B cell (primary cell): Measurements from ENCODE around the gene UNC13D. TPM values are rescaled to one million over a fixed set of nuclear protein-coding genes. Genes with fewer than 3 reads are reported as not detected.

Source experiments
- ATAC-seq: fragments of 200-7000 bp; cut with Tn5 transposase; one replicate; pipeline ENCODE4 v1.10.0; 2021; ENCODE audit warnings: low read depth, mild to moderate bottlenecking, moderate number of reproducible peaks, moderate library complexity
- CTCF ChIA-PET: fragments of 350-600 bp; sonication (Branson Sonifier 250); formaldehyde crosslinking; loops from one replicate; lab custom pipeline; 2021; ENCODE audit warnings: antibody characterized with exemption, inconsistent platforms; lab: Charles Lee
- POLR2A ChIA-PET: fragments of 350-600 bp; sonication (Branson Sonifier 250); formaldehyde crosslinking; loops from one replicate; lab custom pipeline; 2021; ENCODE audit warnings: antibody characterized with exemption; lab: Charles Lee
- DNase-seq: peaks from one replicate; pipeline ENCODE4 v3.0.0; 2013
- H2AFZ ChIP-seq: 2 replicates; pipeline ENCODE4 v1.6.1; 2012; ENCODE audit warnings: mild to moderate bottlenecking, low read depth, low read length; ENCODE audit not compliant: insufficient read depth, poor library complexity, severe bottlenecking
- H3K27ac ChIP-seq, 2 donors: 1 replicate in 1 of 2; 2 replicates in 1 of 2; pipeline ENCODE4 v1.5.1; 2012 to 2013; ENCODE audit warnings: low read length in 2 of 2, mild to moderate bottlenecking in 2 of 2, moderate library complexity in 1 of 2
- H3K27me3 ChIP-seq, 4 experiments: fragments of 200-600 bp in 1 of 4; sonication (generic) in 1 of 4; replicated peaks in 1 of 4; 1 replicate in 2 of 4; 2 replicates in 2 of 4; pipeline versions ENCODE4 v1.6.1 to v1.7.0; 2013 to 2016; ENCODE audit warnings: low read length in 3 of 4, mild to moderate bottlenecking in 2 of 4, mixed read lengths in 1 of 4, moderate library complexity in 1 of 4; ENCODE audit not compliant: insufficient read depth in 4 of 4, control insufficient read depth in 3 of 4; ENCODE audit errors: control extremely low read depth in 1 of 4
- H3K36me3 ChIP-seq, 2 experiments: replicated peaks in 1 of 2; 1 replicate in 1 of 2; 2 replicates in 1 of 2; pipeline versions ENCODE4 v1.6.1 to v1.7.1; 2013; ENCODE audit warnings: low read length in 1 of 2; ENCODE audit not compliant: insufficient read depth in 2 of 2, control insufficient read depth in 1 of 2; ENCODE audit errors: control extremely low read depth in 1 of 2, extremely low read depth in 1 of 2
- H3K4me1 ChIP-seq, 2 donors: fragments of 200-600 bp in 1 of 2; sonication (generic) in 1 of 2; 1 replicate in 1 of 2; 2 replicates in 1 of 2; pipeline versions ENCODE4 v1.5.1 to v1.6.1; 2013 to 2017; ENCODE audit warnings: low read length in 2 of 2; ENCODE audit not compliant: control insufficient read depth in 2 of 2, insufficient read depth in 2 of 2
- H3K4me2 ChIP-seq: replicated peaks from 2 replicates; pipeline ENCODE3; 2012; ENCODE audit warnings: mild to moderate bottlenecking, low read depth, low read length; ENCODE audit not compliant: poor library complexity, severe bottlenecking
- H3K4me3 ChIP-seq, 5 experiments: fragments of 200-600 bp in 1 of 5; sonication (generic) in 1 of 5; 1 replicate in 3 of 5; 2 replicates in 2 of 5; pipeline versions ENCODE4 v1.5.1 to v1.7.0; 2011 to 2016; ENCODE audit warnings: low read length in 4 of 5, mild to moderate bottlenecking in 4 of 5, low read depth in 2 of 5, control low read depth in 1 of 5, moderate library complexity in 1 of 5; ENCODE audit not compliant: insufficient read depth in 1 of 5; ENCODE audit errors: control extremely low read depth in 1 of 5, extremely low read depth in 1 of 5
- H3K79me2 ChIP-seq: fragments of 200-600 bp; sonication (generic); one replicate; pipeline ENCODE4 v1.6.0; 2016; ENCODE audit warnings: low read length; ENCODE audit not compliant: control insufficient read depth, insufficient read depth
- H3K9ac ChIP-seq: fragments of 200-600 bp; sonication (generic); 2 replicates; pipeline ENCODE4 v1.6.1; 2017; ENCODE audit warnings: mild to moderate bottlenecking, low read length, moderate library complexity
- H3K9me3 ChIP-seq, 3 donors: one replicate each; pipeline versions ENCODE4 v1.6.1 to v1.7.1; 2013; ENCODE audit warnings: low read length in 2 of 3; ENCODE audit not compliant: control insufficient read depth in 2 of 3, insufficient read depth in 1 of 3; ENCODE audit errors: control extremely low read depth in 1 of 3
- H4K20me1 ChIP-seq: 2 replicates; pipeline ENCODE4 v1.6.0; 2012; ENCODE audit warnings: mild to moderate bottlenecking, low read length; ENCODE audit not compliant: insufficient read depth, control insufficient read depth, poor library complexity, severe bottlenecking
- H3K27ac Mint-ChIP-seq: one replicate; pipeline ENCODE4 v1.8.0; 2021; ENCODE audit warnings: mixed read lengths
- H3K27me3 Mint-ChIP-seq: one replicate; pipeline ENCODE4 v1.8.0; 2021; ENCODE audit warnings: mixed read lengths
- H3K4me1 Mint-ChIP-seq: one replicate; pipeline ENCODE4 v1.8.0; 2021; ENCODE audit warnings: mixed read lengths
- H3K4me3 Mint-ChIP-seq: one replicate; pipeline ENCODE4 v1.8.0; 2021; ENCODE audit warnings: mixed read lengths
- H3K9me3 Mint-ChIP-seq: one replicate; pipeline ENCODE4 v1.8.0; 2022; ENCODE audit warnings: mixed read lengths; ENCODE audit not compliant: insufficient read depth
- CTCF ChIP-seq: fragments of 200-600 bp; IDR thresholded peaks from one replicate; pipeline ENCODE4 v1.8.0; 2022; ENCODE audit warnings: antibody characterized with exemption, mild to moderate bottlenecking
- EZH2 ChIP-seq: IDR thresholded peaks from 2 replicates; pipeline ENCODE4 v1.6.1; 2012; ENCODE audit warnings: borderline replicate concordance, low read depth, mild to moderate bottlenecking, moderate library complexity, low read length; ENCODE audit not compliant: insufficient read depth, poor library complexity, severe bottlenecking
- WGBS: methylation state at CpG from one replicate; pipeline ENCODE4 v1.1.5; 2013; ENCODE audit warnings: missing lambda C conversion rate; ENCODE audit not compliant: insufficient coverage; 5-methylcytosine and 5-hydroxymethylcytosine counted together
- intact Hi-C: fragments of 100-400 bp; cut with micrococcal nuclease; formaldehyde crosslinking; loops from one replicate; pipeline ENCODE4 v1.10.0; 2022
- polyA minus RNA-seq: library from RNA; depleted of rRNA, polyadenylated mRNA; stranded (reverse); fragments of >200 nt; gene quantifications from 2 replicates; pipeline ENCODE4 v1.2.3, GENCODE V29; 2012
- polyA plus RNA-seq: library from polyadenylated mRNA; depleted of rRNA; stranded (reverse); fragments of >200 nt; gene quantifications from 2 replicates; pipeline ENCODE4 v1.2.3, GENCODE V29; 2012
- total RNA-seq, 2 donors: library from RNA; stranded (reverse); fragments of 120-200 nt in 1 of 2; gene quantifications; 1 replicate in 1 of 2; 2 replicates in 1 of 2; pipeline versions ENCODE4 v1.2.3 to v1.2.4, GENCODE V29; 2013 to 2022

Gene UNC13D
- total RNA-seq (107 and 114 TPM in 2 replicates), polyA plus RNA-seq (78.2 and 101 TPM in 2 replicates), polyA minus RNA-seq (71.1 and 116 TPM in 2 replicates)
- 44.1 TPM for total RNA-seq (2013)

GRCh38 chr17:75843577-75844529 is at the start of gene UNC13D:
TSS of gene UNC13D (minus strand) at chr17:75844404. CDS start at chr17:75844337, 67 bp downstream.
- peak within 1 kb of the TSS; percentile 97 for H3K27ac Mint-ChIP-seq
- H3K27me3 Mint-ChIP-seq: no peaks in the 10 kb centered on the region
- POLR2A ChIA-PET: interaction anchor here (0.5 to 4.5 kb wide), 15 partner anchors 11 to 645 kb away, joined by 3 to 82 read pairs (median 6); partner anchors contain the start of genes GALK1, MRPL38, TRIM65 and UNK
- no peak for TF ChIP-seq CTCF
- no peak for TF ChIP-seq EZH2
- no peaks in the 10 kb centered on the region for H3K9me3 Mint-ChIP-seq
- Histone ChIP-seq H3K4me2 (peak within 1 kb of the TSS; percentile 99), H4K20me1 (peaks cover 12% of the 10 kb centered on the region), H3K9ac (peak within 1 kb of the TSS; percentile 91), H3K4me3 (peak within 1 kb of the TSS; percentile 71 to 86 (median 76)), H3K79me2 (peaks cover 40% of the 10 kb centered on the region), H3K27ac (peak within 1 kb of the TSS; percentile 92 to 93), H3K4me1 (peaks cover 17 to 40% of the 10 kb centered on the region in 2 donors), H3K27me3 (no peaks in the 10 kb centered on the region), H3K36me3 (peaks cover 0 to 54% of the 10 kb centered on the region in 2 experiments), H3K9me3 (no peaks in the 10 kb centered on the region), H2AFZ (peak within 1 kb of the TSS; percentile 95)
- intact Hi-C loops: loop anchor here (2.0 to 10.0 kb wide), 4 partner anchors 33 to 161 kb away; partner anchors contain the start of genes CDK3, TRIM47, TRIM65 and UNK
- WGBS: 2% methylated on average over 22 of the region's 35 CpGs
- H3K4me3 Mint-ChIP-seq: peak within 1 kb of the TSS; percentile 94
- peak; percentile 71 for DNase-seq
- peak; percentile 46 for ATAC-seq
- CTCF ChIA-PET: interaction anchor here (0.9 to 7.2 kb wide), 11 partner anchors 11 to 96 kb away, joined by 3 to 53 read pairs (median 6); partner anchors contain the start of genes TRIM47, TRIM65 and WBP2
- H3K4me1 Mint-ChIP-seq: peaks cover 26% of the 10 kb centered on the region
